ENCODE data around the gene CCDC186. TPM values are rescaled to one million over a fixed set of nuclear protein-coding genes. Genes with fewer than 3 reads are reported as not detected.

The CCDC186 gene
- total RNA-seq, 1 donor from 2014 or later, result 18.5 TPM

DNA sequence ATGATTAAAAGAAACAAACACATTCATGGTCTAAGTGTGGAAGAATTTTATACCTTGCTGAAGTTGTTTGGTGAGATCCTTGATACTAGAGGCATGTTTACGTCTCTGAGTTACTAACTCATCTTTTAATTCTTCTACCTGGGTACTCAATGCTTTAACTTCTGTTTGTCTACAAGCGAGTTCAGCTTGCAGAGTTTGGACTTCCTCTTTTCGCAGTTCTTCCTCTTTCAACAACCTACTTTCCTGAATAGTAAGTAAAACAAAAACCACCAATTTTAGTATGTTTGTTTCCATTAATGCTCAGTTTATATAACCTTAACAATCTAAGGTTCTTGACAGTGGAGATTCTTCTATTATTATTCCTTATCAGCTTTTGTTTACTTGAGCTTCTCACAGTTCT, 42.9 kb downstream of the CCDC186 start:
- H3K4me1 Mint-ChIP-seq (ENCODE audit: unreplicated experiment), result peaks cover 14% of the 10 kb centered on the region
- TF ChIP-seq, protein P1, sequence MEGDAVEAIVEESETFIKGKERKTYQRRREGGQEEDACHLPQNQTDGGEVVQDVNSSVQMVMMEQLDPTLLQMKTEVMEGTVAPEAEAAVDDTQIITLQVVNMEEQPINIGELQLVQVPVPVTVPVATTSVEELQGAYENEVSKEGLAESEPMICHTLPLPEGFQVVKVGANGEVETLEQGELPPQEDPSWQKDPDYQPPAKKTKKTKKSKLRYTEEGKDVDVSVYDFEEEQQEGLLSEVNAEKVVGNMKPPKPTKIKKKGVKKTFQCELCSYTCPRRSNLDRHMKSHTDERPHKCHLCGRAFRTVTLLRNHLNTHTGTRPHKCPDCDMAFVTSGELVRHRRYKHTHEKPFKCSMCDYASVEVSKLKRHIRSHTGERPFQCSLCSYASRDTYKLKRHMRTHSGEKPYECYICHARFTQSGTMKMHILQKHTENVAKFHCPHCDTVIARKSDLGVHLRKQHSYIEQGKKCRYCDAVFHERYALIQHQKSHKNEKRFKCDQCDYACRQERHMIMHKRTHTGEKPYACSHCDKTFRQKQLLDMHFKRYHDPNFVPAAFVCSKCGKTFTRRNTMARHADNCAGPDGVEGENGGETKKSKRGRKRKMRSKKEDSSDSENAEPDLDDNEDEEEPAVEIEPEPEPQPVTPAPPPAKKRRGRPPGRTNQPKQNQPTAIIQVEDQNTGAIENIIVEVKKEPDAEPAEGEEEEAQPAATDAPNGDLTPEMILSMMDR (IDR thresholded peaks at IDR 0.05; ENCODE audit: unreplicated experiment), result no peak
- no peak overlapping the region for H3K4me3 Mint-ChIP-seq (ENCODE audit: unreplicated experiment)
- peak overlapping the region; percentile 70 for H3K27ac Mint-ChIP-seq (ENCODE audit: unreplicated experiment)
- H3K27me3 Mint-ChIP-seq (ENCODE audit: unreplicated experiment), result no peaks in the 10 kb centered on the region
- H3K9me3 Mint-ChIP-seq (ENCODE audit: unreplicated experiment), result no peaks in the 10 kb centered on the region
- peaks cover 22% of the 10 kb centered on the region for H3K36me3 Mint-ChIP-seq (ENCODE audit: low read depth, unreplicated experiment)
- DNase-seq (ENCODE audit: low spot score), result no peak

DNA sequence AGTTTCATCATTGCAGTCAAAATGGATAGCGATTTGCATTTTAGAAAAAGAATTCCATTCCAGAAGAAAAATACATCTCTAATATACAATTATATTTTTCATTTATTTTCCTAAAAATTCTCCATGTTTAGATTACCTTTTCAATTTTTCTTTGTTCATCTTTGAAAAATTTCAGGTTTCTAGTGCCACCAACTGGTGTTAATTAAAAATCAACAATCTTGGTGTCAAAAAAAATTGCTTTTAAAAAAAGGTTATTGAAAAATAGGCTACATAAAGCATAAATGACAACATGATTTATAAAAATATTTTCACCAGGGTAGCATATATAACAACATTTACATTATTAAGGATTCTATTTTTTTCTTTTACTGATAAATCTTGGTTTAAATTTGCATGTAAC, 53.0 kb downstream of the CCDC186 start:
- Mint-ChIP-seq H3K27ac (ENCODE audit: unreplicated experiment) (no peak overlapping the region), H3K4me1 (ENCODE audit: unreplicated experiment) (no peaks in the 10 kb centered on the region), H3K36me3 (ENCODE audit: low read depth, unreplicated experiment) (no peaks in the 10 kb centered on the region), H3K27me3 (ENCODE audit: unreplicated experiment) (no peaks in the 10 kb centered on the region), H3K9me3 (ENCODE audit: unreplicated experiment) (no peaks in the 10 kb centered on the region), H3K4me3 (ENCODE audit: unreplicated experiment) (no peak overlapping the region)
- DNase-seq (ENCODE audit: low spot score), result no peak
- TF ChIP-seq, protein P1 (IDR thresholded peaks at IDR 0.05; ENCODE audit: unreplicated experiment), result no peak

DNA sequence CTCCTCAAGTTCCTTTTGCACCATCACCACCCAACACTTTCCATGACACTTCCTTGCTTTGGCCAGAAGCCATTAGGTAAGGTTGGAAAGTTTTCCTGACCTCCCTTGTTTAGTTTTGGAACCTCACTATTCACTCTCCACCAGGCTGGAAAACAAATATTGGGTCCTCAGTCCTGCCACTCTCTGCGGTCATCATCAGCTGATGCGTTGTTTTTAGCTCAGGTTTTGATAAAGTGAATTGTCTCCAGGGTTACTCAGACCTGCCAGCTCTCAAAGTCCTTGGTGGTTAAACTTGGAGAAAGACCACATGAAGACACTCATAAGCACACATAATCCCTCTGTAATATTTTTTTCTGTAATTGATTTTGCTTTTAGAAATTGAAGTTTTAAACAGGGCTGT, 55.5 kb downstream of the CCDC186 start:
- no peak overlapping the region for H3K27ac Mint-ChIP-seq (ENCODE audit: unreplicated experiment)
- H3K36me3 Mint-ChIP-seq (ENCODE audit: low read depth, unreplicated experiment), result no peaks in the 10 kb centered on the region
- peaks cover 3% of the 10 kb centered on the region for H3K4me1 Mint-ChIP-seq (ENCODE audit: unreplicated experiment)
- H3K4me3 Mint-ChIP-seq (ENCODE audit: unreplicated experiment), result no peak overlapping the region
- no peak for DNase-seq (ENCODE audit: low spot score)
- TF ChIP-seq, protein P1 (IDR thresholded peaks at IDR 0.05; ENCODE audit: unreplicated experiment), result no peak
- no peaks in the 10 kb centered on the region for H3K9me3 Mint-ChIP-seq (ENCODE audit: unreplicated experiment)
- H3K27me3 Mint-ChIP-seq (ENCODE audit: unreplicated experiment), result no peaks in the 10 kb centered on the region

DNA sequence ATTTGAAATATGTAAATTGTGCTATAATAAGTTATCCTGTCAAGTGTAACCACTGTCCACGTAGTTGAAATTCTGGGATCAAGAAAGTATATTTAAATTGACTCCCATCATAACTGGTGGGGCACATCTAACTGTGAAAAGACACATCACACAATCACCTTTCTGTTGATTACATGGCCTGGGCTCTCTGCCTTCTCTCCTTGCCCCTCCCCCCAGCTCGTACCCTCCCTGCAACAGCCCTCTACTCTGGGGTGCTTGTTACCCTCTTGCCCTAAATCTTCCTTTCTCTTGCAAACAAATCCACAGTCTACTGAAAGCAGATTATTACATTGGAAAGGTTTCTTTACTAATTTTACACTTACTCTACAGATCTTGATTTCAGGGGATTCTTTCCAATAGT, 56.3 kb downstream of the CCDC186 start:
- peaks cover 3% of the 10 kb centered on the region for H3K4me1 Mint-ChIP-seq (ENCODE audit: unreplicated experiment)
- no peak overlapping the region for H3K27ac Mint-ChIP-seq (ENCODE audit: unreplicated experiment)
- H3K27me3 Mint-ChIP-seq (ENCODE audit: unreplicated experiment), result no peaks in the 10 kb centered on the region
- DNase-seq (ENCODE audit: low spot score), result no peak
- H3K4me3 Mint-ChIP-seq (ENCODE audit: unreplicated experiment), result no peak overlapping the region
- TF ChIP-seq, protein P1 (IDR thresholded peaks at IDR 0.05; ENCODE audit: unreplicated experiment), result no peak
- H3K36me3 Mint-ChIP-seq (ENCODE audit: low read depth, unreplicated experiment), result no peaks in the 10 kb centered on the region
- no peaks in the 10 kb centered on the region for H3K9me3 Mint-ChIP-seq (ENCODE audit: unreplicated experiment)

DNA sequence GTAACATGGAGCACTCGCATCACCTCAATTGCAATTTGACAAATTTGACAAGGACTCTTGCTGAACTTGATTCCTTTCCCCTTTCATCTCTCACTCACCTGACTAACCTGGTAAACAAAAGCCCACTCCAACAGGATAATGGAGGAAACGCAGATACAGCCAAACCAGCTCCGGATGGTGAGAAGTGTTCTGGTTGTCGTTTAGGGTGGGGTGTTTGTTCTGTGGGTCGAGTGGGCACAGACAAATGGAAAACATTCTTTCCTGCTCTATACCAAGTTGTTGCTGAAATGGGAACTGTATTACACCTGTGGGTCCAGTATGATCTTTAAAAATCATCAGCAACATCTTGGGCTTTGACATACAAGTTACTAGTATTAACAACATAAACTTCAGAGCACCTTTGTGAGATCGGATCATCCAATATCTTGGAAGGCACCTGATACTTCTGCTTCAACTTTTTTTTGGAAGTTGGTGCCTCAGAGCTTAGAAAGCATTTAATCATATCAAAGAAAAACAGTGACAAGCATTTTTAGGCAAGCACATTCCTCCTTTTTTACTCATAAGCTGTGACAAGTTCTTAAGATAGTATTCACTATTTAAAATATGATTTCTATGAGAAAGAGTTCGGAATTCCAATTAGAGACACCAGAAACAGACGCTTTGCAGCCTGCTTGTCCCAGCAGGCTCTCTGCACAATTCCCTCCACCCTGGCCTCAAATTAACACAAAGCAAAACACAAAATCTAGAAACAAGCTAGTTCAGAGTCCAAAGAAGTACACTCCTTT, 58.1 kb downstream of the CCDC186 start:
- Mint-ChIP-seq H3K9me3 (ENCODE audit: unreplicated experiment) (no peaks in the 10 kb centered on the region), H3K36me3 (ENCODE audit: low read depth, unreplicated experiment) (no peaks in the 10 kb centered on the region), H3K27me3 (ENCODE audit: unreplicated experiment) (no peaks in the 10 kb centered on the region), H3K27ac (ENCODE audit: unreplicated experiment) (no peak overlapping the region), H3K4me1 (ENCODE audit: unreplicated experiment) (peaks cover 3% of the 10 kb centered on the region), H3K4me3 (ENCODE audit: unreplicated experiment) (no peak overlapping the region)
- TF ChIP-seq, protein P1 (IDR thresholded peaks at IDR 0.05; ENCODE audit: unreplicated experiment), result no peak
- DNase-seq (ENCODE audit: low spot score), result no peak

Data from endothelial cell (in vitro differentiated cells).